ENCODE measurements around the gene CDH20.

GRCh38 chr18:61394983-61395382 lies 61.8 kb downstream of the CDH20 start:
- no peak for TF ChIP-seq POLR2A (IDR thresholded peaks at IDR 0.05; ENCODE audit: low read length)
- no peak for TF ChIP-seq GATA1 (IDR thresholded peaks at IDR 0.05; ENCODE audit: low read depth, low read length)
